Measurements from ENCODE around the gene GAS7. TPM values are rescaled to one million over a fixed set of nuclear protein-coding genes. Genes with fewer than 3 reads are reported as not detected.

Gene GAS7
- total RNA-seq, 2 experiments from 2014 or later, result 0.60 to 1.3 TPM

- ChIA-PET CTCF (interaction anchor here (1.0 kb wide), 1 partner anchor 126 kb away, joined by 3 read pairs; no protein-coding TSS in a partner anchor), POLR2A (no interaction called here)
- Mint-ChIP-seq H3K9me3 (ENCODE audit: low read depth) (no peaks in the 10 kb centered on the region), H3K27me3 (no peaks in the 10 kb centered on the region), H3K36me3 (ENCODE audit: low read depth) (no peaks in the 10 kb centered on the region), H3K27ac (peak overlapping the region; percentile 68), H3K4me3 (no peak overlapping the region), H3K4me1 (peaks cover 41% of the 10 kb centered on the region)
- ATAC-seq (no peak), DNase-seq (no peak)
- intact Hi-C loops (cut with DNase I, micrococcal nuclease), result no loop called here
Measured at GRCh38 chr17:10115536-10115932, 82.9 kb downstream of the GAS7 start.

- Mint-ChIP-seq H3K4me3 (peak overlapping the region; percentile 7), H3K27ac (peak overlapping the region; percentile 66), H3K36me3 (ENCODE audit: low read depth) (no peaks in the 10 kb centered on the region), H3K4me1 (peaks cover 36% of the 10 kb centered on the region), H3K9me3 (ENCODE audit: low read depth) (no peaks in the 10 kb centered on the region), H3K27me3 (no peaks in the 10 kb centered on the region)
- peak; percentile 77 for DNase-seq
- peak; percentile 86 for ATAC-seq
- ChIA-PET CTCF (interaction anchor here (1.0 kb wide), 1 partner anchor 126 kb away, joined by 3 read pairs; no protein-coding TSS in a partner anchor), POLR2A (no interaction called here)
- intact Hi-C loops (cut with DNase I, micrococcal nuclease), result no loop called here
Measured at GRCh38 chr17:10114931-10115535, 83.4 kb downstream of the GAS7 start.

GRCh38 chr17:10112962-10113361 lies 85.4 kb downstream of the GAS7 start:
- H3K9me3 Mint-ChIP-seq (ENCODE audit: low read depth), result no peaks in the 10 kb centered on the region
- H3K27ac Mint-ChIP-seq, result no peak overlapping the region
- H3K4me3 Mint-ChIP-seq, result no peak overlapping the region
- no peak for DNase-seq
- no peaks in the 10 kb centered on the region for H3K36me3 Mint-ChIP-seq (ENCODE audit: low read depth)
- no peak for ATAC-seq
- ChIA-PET CTCF (no interaction called here), POLR2A (no interaction called here)
- intact Hi-C loops (cut with DNase I, micrococcal nuclease), result no loop called here
- H3K27me3 Mint-ChIP-seq, result no peaks in the 10 kb centered on the region
- peaks cover 23% of the 10 kb centered on the region for H3K4me1 Mint-ChIP-seq

GRCh38 chr17:10111907-10112452 lies 86.4 kb downstream of the GAS7 start:
- ChIA-PET CTCF (no interaction called here), POLR2A (no interaction called here)
- Mint-ChIP-seq H3K27ac (no peak overlapping the region), H3K4me1 (peaks cover 23% of the 10 kb centered on the region), H3K36me3 (ENCODE audit: low read depth) (no peaks in the 10 kb centered on the region), H3K27me3 (no peaks in the 10 kb centered on the region), H3K9me3 (ENCODE audit: low read depth) (no peaks in the 10 kb centered on the region), H3K4me3 (no peak overlapping the region)
- intact Hi-C loops (cut with DNase I, micrococcal nuclease), result no loop called here
- ATAC-seq (no peak), DNase-seq (no peak)

- no peak overlapping the region for H3K27ac Mint-ChIP-seq
- H3K36me3 Mint-ChIP-seq (ENCODE audit: low read depth), result no peaks in the 10 kb centered on the region
- ATAC-seq (no peak), DNase-seq (no peak)
- intact Hi-C loops (cut with DNase I, micrococcal nuclease), result no loop called here
- H3K4me3 Mint-ChIP-seq, result no peak overlapping the region
- ChIA-PET CTCF (no interaction called here), POLR2A (no interaction called here)
- H3K9me3 Mint-ChIP-seq (ENCODE audit: low read depth), result no peaks in the 10 kb centered on the region
- H3K4me1 Mint-ChIP-seq, result peaks cover 6% of the 10 kb centered on the region
- peaks cover 4% of the 10 kb centered on the region for H3K27me3 Mint-ChIP-seq
Measured at GRCh38 chr17:10109146-10109545, 89.3 kb downstream of the GAS7 start.

- intact Hi-C loops (cut with DNase I, micrococcal nuclease), result no loop called here
- Mint-ChIP-seq H3K4me1 (no peaks in the 10 kb centered on the region), H3K27ac (no peak overlapping the region), H3K9me3 (ENCODE audit: low read depth) (no peaks in the 10 kb centered on the region), H3K36me3 (ENCODE audit: low read depth) (no peaks in the 10 kb centered on the region), H3K27me3 (peaks cover 4% of the 10 kb centered on the region), H3K4me3 (no peak overlapping the region)
- POLR2A ChIA-PET, result no interaction called here
- CTCF ChIA-PET, result no interaction called here
- DNase-seq (no peak), ATAC-seq (no peak)
Measured at GRCh38 chr17:10107316-10108165, 90.9 kb downstream of the GAS7 start.

- intact Hi-C loops (cut with DNase I, micrococcal nuclease), result no loop called here
- ChIA-PET CTCF (no interaction called here), POLR2A (no interaction called here)
- Mint-ChIP-seq H3K9me3 (ENCODE audit: low read depth) (no peaks in the 10 kb centered on the region), H3K27me3 (peaks cover 4% of the 10 kb centered on the region), H3K4me3 (no peak overlapping the region), H3K4me1 (no peaks in the 10 kb centered on the region), H3K36me3 (ENCODE audit: low read depth) (no peaks in the 10 kb centered on the region), H3K27ac (no peak overlapping the region)
- ATAC-seq, result no peak
- DNase-seq, result no peak
Measured at GRCh38 chr17:10106067-10106466, 92.3 kb downstream of the GAS7 start.

GRCh38 chr17:10105513-10106001 lies 92.8 kb downstream of the GAS7 start:
- POLR2A ChIA-PET, result no interaction called here
- CTCF ChIA-PET, result interaction anchor here (0.6 kb wide), 1 partner anchor 20 kb away, joined by 3 read pairs; no protein-coding TSS in a partner anchor
- Mint-ChIP-seq H3K27ac (no peak overlapping the region), H3K36me3 (ENCODE audit: low read depth) (no peaks in the 10 kb centered on the region), H3K4me3 (no peak overlapping the region), H3K27me3 (peaks cover 4% of the 10 kb centered on the region), H3K9me3 (ENCODE audit: low read depth) (no peaks in the 10 kb centered on the region), H3K4me1 (no peaks in the 10 kb centered on the region)
- DNase-seq, result no peak
- intact Hi-C loops (cut with DNase I, micrococcal nuclease), result no loop called here
- no peak for ATAC-seq

GRCh38 chr17:10103712-10104111 lies 94.7 kb downstream of the GAS7 start:
- Mint-ChIP-seq H3K27me3 (peaks cover 4% of the 10 kb centered on the region), H3K36me3 (ENCODE audit: low read depth) (no peaks in the 10 kb centered on the region), H3K4me3 (no peak overlapping the region), H3K9me3 (ENCODE audit: low read depth) (no peaks in the 10 kb centered on the region), H3K4me1 (no peaks in the 10 kb centered on the region), H3K27ac (no peak overlapping the region)
- DNase-seq (no peak), ATAC-seq (no peak)
- intact Hi-C loops (cut with DNase I, micrococcal nuclease), result no loop called here
- ChIA-PET POLR2A (interaction anchor here (0.7 kb wide), 1 partner anchor 166 kb away, joined by 3 read pairs; no protein-coding TSS in a partner anchor), CTCF (no interaction called here)

- CTCF ChIA-PET, result no interaction called here
Measured at GRCh38 chr17:10102817-10103216, 95.6 kb downstream of the GAS7 start.

GRCh38 chr17:10099051-10099571 lies 99.3 kb downstream of the GAS7 start:
- Mint-ChIP-seq H3K27me3 (no peaks in the 10 kb centered on the region), H3K27ac (no peak overlapping the region), H3K9me3 (ENCODE audit: low read depth) (no peaks in the 10 kb centered on the region), H3K36me3 (ENCODE audit: low read depth) (no peaks in the 10 kb centered on the region), H3K4me1 (no peaks in the 10 kb centered on the region), H3K4me3 (no peak overlapping the region)
- CTCF ChIA-PET, result no interaction called here
- POLR2A ChIA-PET, result no interaction called here
- ATAC-seq (no peak), DNase-seq (no peak)
- intact Hi-C loops (cut with DNase I, micrococcal nuclease), result no loop called here

More at GRCh38 chr17:10102817-10103216, 95.6 kb downstream of the GAS7 start:
- Mint-ChIP-seq H3K36me3 (ENCODE audit: low read depth) (no peaks in the 10 kb centered on the region), H3K4me1 (no peaks in the 10 kb centered on the region), H3K27ac (no peak overlapping the region), H3K27me3 (peaks cover 4% of the 10 kb centered on the region), H3K4me3 (no peak overlapping the region), H3K9me3 (ENCODE audit: low read depth) (no peaks in the 10 kb centered on the region)
- intact Hi-C loops (cut with DNase I, micrococcal nuclease), result no loop called here
- POLR2A ChIA-PET, result no interaction called here
- DNase-seq (no peak), ATAC-seq (no peak)

- H3K36me3 Mint-ChIP-seq (ENCODE audit: low read depth), result no peaks in the 10 kb centered on the region
- H3K27me3 Mint-ChIP-seq, result no peaks in the 10 kb centered on the region
- DNase-seq, result no peak
- H3K9me3 Mint-ChIP-seq (ENCODE audit: low read depth), result peaks cover 4% of the 10 kb centered on the region
- H3K4me3 Mint-ChIP-seq, result no peak overlapping the region
- no peak for ATAC-seq
- H3K4me1 Mint-ChIP-seq, result no peaks in the 10 kb centered on the region
- no peak overlapping the region for H3K27ac Mint-ChIP-seq
- intact Hi-C loops (cut with DNase I, micrococcal nuclease), result no loop called here
- CTCF ChIA-PET, result no interaction called here
- POLR2A ChIA-PET, result no interaction called here
Measured at GRCh38 chr17:10096596-10096995, 101.8 kb downstream of the GAS7 start.

All from activated CD4-positive, alpha-beta T cell treated with anti-CD3 and anti-CD28 coated beads for 36 hours (primary cell).